Embryonic facial prominence (tissue), 1 donor: Measurements from ENCODE around the gene PPP4R3C.
"Not testable (repeated sequence)": the region's sequence is repeated elsewhere in the genome, so short reads cannot be mapped to it uniquely, and the experiment has no call there.

Experiments
- DNase-seq: peaks from one replicate; pipeline ENCODE4 v3.0.0-alpha.2; 2016; ENCODE audit errors: extremely low spot score

The PPP4R3C gene

GRCh38 chrX:27463187-27463586 is at the start of gene PPP4R3C:
Gene PPP4R3C, minus strand, starts transcription at chrX:27463341. Its CDS starts 45 bp downstream, at chrX:27463296.
- DNase-seq: no peak

DNA sequence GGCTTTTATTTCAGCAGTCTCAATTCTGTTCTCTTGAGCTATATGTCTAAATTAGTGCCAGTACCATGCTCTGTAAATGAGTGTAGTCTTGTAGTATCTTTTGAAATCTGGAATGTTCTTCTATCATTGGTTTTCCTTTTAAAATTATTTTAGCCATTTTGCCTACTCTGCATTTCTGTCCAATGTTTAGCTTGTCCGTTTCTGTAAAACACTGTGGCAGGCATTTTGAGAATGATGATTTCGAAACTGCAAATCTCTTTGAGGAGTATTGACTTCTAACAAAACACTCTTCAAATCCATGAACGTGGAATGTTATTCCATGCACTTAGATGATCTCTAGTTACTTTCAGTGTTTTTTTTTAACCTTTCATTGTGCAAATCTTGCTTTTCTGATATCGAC is 28.3 kb upstream of the PPP4R3C start:
- no peak for DNase-seq

DNA sequence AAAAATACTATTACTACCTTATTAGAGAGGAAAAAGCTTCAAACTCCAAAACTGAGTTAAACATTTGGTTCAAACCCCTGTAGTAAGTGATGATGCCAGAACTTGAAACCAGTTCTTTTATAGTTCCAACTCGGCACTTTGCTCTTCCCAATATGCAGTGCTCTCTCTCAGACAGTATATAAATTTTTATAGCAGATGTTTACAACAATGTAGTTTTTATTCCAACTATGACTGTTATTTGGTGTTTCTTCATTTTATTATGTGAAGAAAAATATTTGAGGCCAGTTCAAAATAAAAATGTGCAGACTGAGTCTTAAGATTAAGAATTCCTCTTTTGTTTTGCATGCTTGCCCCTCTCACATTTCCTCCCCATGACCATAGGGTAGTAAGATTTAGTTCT is 2.9 kb upstream of the PPP4R3C start:
- no peak for DNase-seq

GRCh38 chrX:27465036-27465435 is 1.9 kb upstream of the PPP4R3C start:
- DNase-seq: no peak

DNA sequence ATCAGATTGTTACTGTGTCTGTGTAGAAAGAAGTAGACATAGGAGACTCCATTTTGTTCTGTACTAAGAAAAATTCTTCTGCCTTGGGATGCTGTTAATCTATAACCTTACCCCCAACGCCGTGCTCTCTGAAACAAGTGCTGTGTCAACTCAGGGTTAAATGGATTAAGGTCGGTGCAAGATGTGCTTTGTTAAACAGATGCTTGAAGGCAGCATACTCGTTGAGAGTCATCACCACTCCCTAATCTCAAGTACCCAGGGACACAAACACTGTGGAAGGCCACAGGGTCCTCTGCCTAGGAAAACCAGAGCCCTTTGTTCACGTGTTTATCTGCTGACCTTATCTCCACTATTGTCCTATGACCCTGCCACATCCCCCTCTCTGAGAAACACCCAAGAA is 4.0 kb downstream of the PPP4R3C start:
- DNase-seq: not testable (repeated sequence)

- not testable (repeated sequence) for DNase-seq
Measured at GRCh38 chrX:27458544-27458943, 4.6 kb downstream of the PPP4R3C start.

- no peak for DNase-seq
Measured at GRCh38 chrX:27451324-27451723, 11.8 kb downstream of the PPP4R3C start.

GRCh38 chrX:27446423-27446822 is 16.7 kb downstream of the PPP4R3C start:
- no peak for DNase-seq

DNA sequence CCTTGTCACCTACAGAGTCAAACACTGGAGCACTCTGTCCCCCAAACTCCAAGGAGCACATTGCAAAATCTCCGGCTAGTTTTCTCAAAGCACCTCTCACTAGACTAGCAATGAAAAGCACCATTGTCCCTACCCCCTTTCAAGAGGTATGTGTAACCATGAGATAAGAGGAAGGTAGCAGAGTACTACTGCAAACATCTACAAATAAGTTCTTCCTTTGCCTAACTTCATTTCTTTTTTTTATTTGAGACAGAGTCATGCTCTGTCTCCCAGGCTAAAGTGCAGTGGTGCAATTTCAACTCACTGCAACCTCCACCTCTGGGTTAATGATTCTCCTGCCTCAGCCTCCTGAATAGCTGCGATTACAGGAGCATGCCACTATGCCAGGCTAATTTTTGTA is 17.7 kb downstream of the PPP4R3C start:
- no peak for DNase-seq

DNA sequence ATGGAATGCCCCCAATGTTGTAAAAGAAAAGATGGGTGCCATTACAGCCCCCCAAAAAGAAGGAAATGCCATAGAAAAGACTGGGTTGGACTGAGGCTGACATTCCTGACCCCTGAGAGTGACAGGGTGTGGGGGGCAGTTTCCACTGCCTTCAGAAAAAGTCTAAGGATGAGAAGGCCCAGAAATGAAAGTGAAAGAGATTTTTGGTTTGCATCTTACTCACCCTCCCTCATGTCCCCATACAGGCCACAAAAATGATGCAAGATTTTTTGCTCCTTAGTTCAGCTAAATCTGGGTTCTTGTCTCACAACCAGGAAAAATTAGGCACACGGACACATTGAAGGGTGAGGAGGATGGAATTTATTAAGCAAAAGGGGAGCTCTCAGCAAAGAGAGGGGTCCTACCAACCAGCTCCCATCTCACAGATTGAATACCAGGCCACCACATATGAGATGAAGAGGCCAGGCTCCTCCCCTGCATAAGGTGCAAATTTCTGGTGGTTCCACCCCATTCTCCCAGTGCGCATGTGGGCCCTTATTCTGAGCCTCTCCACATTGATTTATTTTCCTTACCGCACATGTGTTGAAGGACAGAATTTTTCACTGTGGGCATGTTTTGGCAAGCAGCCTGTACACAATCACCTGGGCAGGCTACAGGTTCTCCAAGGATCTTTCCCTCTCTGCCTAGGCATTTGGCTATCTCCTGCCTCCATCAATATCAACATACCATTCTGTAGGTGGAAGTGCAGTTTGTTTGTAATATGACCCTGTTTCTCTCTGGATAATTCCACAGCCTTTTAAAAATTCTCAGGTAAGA is 18.8 kb downstream of the PPP4R3C start:
- DNase-seq: no peak

DNA sequence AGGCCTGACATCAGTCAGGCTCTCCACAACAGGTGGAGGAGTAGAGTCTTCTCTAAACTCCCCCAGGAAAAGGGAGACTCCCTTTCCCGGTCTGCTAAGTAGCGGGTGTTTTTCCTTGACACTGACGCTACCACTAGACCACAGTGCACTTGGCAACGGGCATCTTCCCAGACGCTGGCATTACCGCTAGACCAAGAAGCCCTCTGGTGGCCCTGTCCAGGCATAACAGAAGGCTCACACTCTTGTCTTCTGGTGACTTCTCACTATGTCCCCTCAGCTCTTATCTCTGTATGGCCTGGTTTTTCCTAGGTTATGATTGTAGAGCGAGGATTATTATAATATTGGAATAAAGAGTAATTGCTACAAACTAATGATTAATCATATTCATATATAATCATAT is 20.7 kb downstream of the PPP4R3C start:
- not testable (repeated sequence) for DNase-seq

DNA sequence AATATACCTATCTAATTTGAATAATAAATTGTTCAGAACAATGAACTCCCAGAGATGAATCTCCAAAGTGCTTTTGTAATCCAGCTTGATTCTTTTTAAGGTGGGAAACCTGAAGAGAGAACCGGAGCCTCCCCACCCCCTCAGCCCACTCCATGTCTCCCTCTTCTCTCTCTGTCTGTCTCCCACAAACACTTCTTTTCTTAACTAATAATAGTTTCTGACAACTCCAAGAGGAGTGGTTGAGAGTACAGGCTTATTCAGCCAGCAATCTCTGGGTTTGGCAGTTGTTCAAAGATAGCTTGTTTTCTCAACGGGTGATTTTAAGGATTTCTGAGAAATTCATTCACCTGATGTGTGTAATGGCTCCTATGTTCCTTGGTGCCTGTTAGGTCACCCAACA is 23.4 kb downstream of the PPP4R3C start:
- DNase-seq: no peak

DNA sequence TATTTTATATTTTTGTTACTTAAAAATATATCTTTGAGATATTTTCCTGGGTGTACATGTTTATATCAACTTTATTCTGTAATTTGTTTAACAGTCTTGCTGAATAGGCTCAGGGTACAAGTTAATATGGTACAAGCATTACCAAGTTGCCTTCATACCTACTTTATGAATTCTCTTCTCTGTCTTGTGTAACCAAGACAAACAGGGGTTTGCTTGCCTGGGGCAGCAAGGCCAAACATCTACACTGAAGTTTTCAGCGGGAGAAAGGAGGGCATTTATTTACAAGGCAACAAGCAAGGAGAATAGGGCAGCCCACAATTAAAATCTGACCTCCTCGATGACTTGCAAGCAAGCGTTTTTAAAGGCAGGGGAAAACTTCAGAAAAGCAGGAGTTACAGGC is 24.2 kb downstream of the PPP4R3C start:
- no peak for DNase-seq

GRCh38 chrX:27435031-27435430 is 28.1 kb downstream of the PPP4R3C start:
- no peak for DNase-seq
